Colonic mucosa (tissue), 4 donors: ENCODE results near the gene PUS10. TPM values are rescaled to one million over a fixed set of nuclear protein-coding genes. Genes with fewer than 3 reads are reported as not detected.
"Not testable (repeated sequence)": the region's sequence is repeated elsewhere in the genome, so short reads cannot be mapped to it uniquely, and the experiment has no call there.

ENCODE experiments used
- DNase-seq: peaks from one replicate; pipeline ENCODE4 v3.0.0-alpha.2; 2020
- H3K27ac ChIP-seq: fragments of 200-600 bp; one replicate; pipeline ENCODE4 v1.8.0; 2021
- H3K27me3 ChIP-seq: fragments of 200-600 bp; one replicate; pipeline ENCODE4 v1.8.0; 2021
- H3K36me3 ChIP-seq: fragments of 200-600 bp; one replicate; pipeline ENCODE4 v1.8.0; 2021
- H3K4me1 ChIP-seq: fragments of 200-600 bp; one replicate; pipeline ENCODE4 v1.8.0; 2021; ENCODE audit warnings: mild to moderate bottlenecking
- H3K4me3 ChIP-seq: fragments of 200-600 bp; one replicate; pipeline ENCODE4 v1.8.0; 2021
- H3K9ac ChIP-seq, 2 donors: one replicate each; pipeline ENCODE4 v1.7.0; 2013; ENCODE audit warnings: control low read depth in 2 of 2, low read depth in 2 of 2, low read length in 2 of 2
- H3K9me3 ChIP-seq: fragments of 200-600 bp; one replicate; pipeline ENCODE4 v1.8.0; 2021
- CTCF ChIP-seq: fragments of 200-600 bp; IDR thresholded peaks from one replicate; pipeline ENCODE4 v1.8.0; 2022; ENCODE audit warnings: antibody characterized with exemption, mild to moderate bottlenecking
- intact Hi-C: fragments of 100-400 bp; cut with DNase I; formaldehyde crosslinking; loops from one replicate; pipeline ENCODE4 v1.14.1; 2022
- total RNA-seq, 2 donors: library from RNA; stranded (reverse); fragmentation: NEBNext Ultra II Directional in 1 of 2; extraction: Animal tissue kit (Norgen Biotek cat#: 25700) in 1 of 2; gene quantifications; one replicate each; pipeline ENCODE4 v1.2.1, GENCODE V29; 2021
- donor health status: healthy.
- donor health status: DM: no; HTN: no; CAD: no.
- donor health status: DM: no; HTN: no; CAD: no.

Gene PUS10
- total RNA-seq, 2 donors from 2014 or later = 6.7 to 6.9 TPM

GRCh38 chr2:60945341-60945740 is 72.7 kb downstream of the PUS10 start:
- no peak overlapping the region for H3K4me3 ChIP-seq
- no peak overlapping the region for H3K9ac ChIP-seq
- H3K27me3 ChIP-seq = no peaks in the 10 kb centered on the region
- H3K4me1 ChIP-seq = no peaks in the 10 kb centered on the region
- intact Hi-C loops = no loop called here
- H3K36me3 ChIP-seq = no peaks in the 10 kb centered on the region
- no peak for DNase-seq
- no peaks in the 10 kb centered on the region for H3K9me3 ChIP-seq
- no peak for TF ChIP-seq CTCF
- H3K27ac ChIP-seq = no peak overlapping the region

GRCh38 chr2:60939622-60940021 is 78.4 kb downstream of the PUS10 start:
- no peaks in the 10 kb centered on the region for H3K9me3 ChIP-seq
- no peak for DNase-seq
- no peaks in the 10 kb centered on the region for H3K36me3 ChIP-seq
- no peak overlapping the region for H3K27ac ChIP-seq
- no peak for TF ChIP-seq CTCF
- no peak overlapping the region for H3K9ac ChIP-seq
- H3K4me3 ChIP-seq = no peak overlapping the region
- intact Hi-C loops = no loop called here
- H3K27me3 ChIP-seq = no peaks in the 10 kb centered on the region
- no peaks in the 10 kb centered on the region for H3K4me1 ChIP-seq

- H3K4me1 ChIP-seq = no peaks in the 10 kb centered on the region
- no peak overlapping the region for H3K9ac ChIP-seq
- H3K36me3 ChIP-seq = no peaks in the 10 kb centered on the region
- no peaks in the 10 kb centered on the region for H3K9me3 ChIP-seq
- no peaks in the 10 kb centered on the region for H3K27me3 ChIP-seq
- no peak overlapping the region for H3K27ac ChIP-seq
- DNase-seq = no peak
- no peak for TF ChIP-seq CTCF
- H3K4me3 ChIP-seq = no peak overlapping the region
- intact Hi-C loops = no loop called here
Observed at GRCh38 chr2:60938301-60938700, 79.8 kb downstream of the PUS10 start.

GRCh38 chr2:60936757-60937156 is 81.3 kb downstream of the PUS10 start:
- Histone ChIP-seq H3K27ac (no peak overlapping the region), H3K36me3 (no peaks in the 10 kb centered on the region), H3K9ac (no peak overlapping the region), H3K27me3 (no peaks in the 10 kb centered on the region), H3K4me3 (no peak overlapping the region), H3K9me3 (no peaks in the 10 kb centered on the region), H3K4me1 (no peaks in the 10 kb centered on the region)
- intact Hi-C loops = no loop called here
- no peak for TF ChIP-seq CTCF
- no peak for DNase-seq

GRCh38 chr2:60934165-60934722 is 83.8 kb downstream of the PUS10 start:
- no peaks in the 10 kb centered on the region for H3K4me1 ChIP-seq
- no peak overlapping the region for H3K9ac ChIP-seq
- DNase-seq = no peak
- no peak overlapping the region for H3K4me3 ChIP-seq
- H3K36me3 ChIP-seq = no peaks in the 10 kb centered on the region
- H3K27me3 ChIP-seq = no peaks in the 10 kb centered on the region
- no peak for TF ChIP-seq CTCF
- H3K9me3 ChIP-seq = no peaks in the 10 kb centered on the region
- intact Hi-C loops = no loop called here
- H3K27ac ChIP-seq = no peak overlapping the region

- H3K4me1 ChIP-seq = no peaks in the 10 kb centered on the region
- no peaks in the 10 kb centered on the region for H3K9me3 ChIP-seq
- no peak overlapping the region for H3K4me3 ChIP-seq
- no peak for TF ChIP-seq CTCF
- no peak for DNase-seq
- no peaks in the 10 kb centered on the region for H3K36me3 ChIP-seq
- intact Hi-C loops = no loop called here
- H3K27ac ChIP-seq = no peak overlapping the region
- no peaks in the 10 kb centered on the region for H3K27me3 ChIP-seq
- H3K9ac ChIP-seq = no peak overlapping the region
Observed at GRCh38 chr2:60932954-60933353, 85.1 kb downstream of the PUS10 start.

- H3K36me3 ChIP-seq, H3K27ac ChIP-seq, intact Hi-C loops, H3K4me1 ChIP-seq, H3K4me3 ChIP-seq, H3K9ac ChIP-seq, H3K9me3 ChIP-seq, H3K27me3 ChIP-seq, DNase-seq: not testable (repeated sequence)
Observed at GRCh38 chr2:60932061-60932460, 86.0 kb downstream of the PUS10 start.
